Type B pancreatic cell (in vitro differentiated cells): Measurements from ENCODE around the gene PTPRT. TPM values are rescaled to one million over a fixed set of nuclear protein-coding genes. Genes with fewer than 3 reads are reported as not detected.

Experiments used
- DNase-seq: peaks from one replicate; pipeline ENCODE4 v3.0.0; 2021; ENCODE audit warnings: mixed read lengths; ENCODE audit not compliant: unreplicated experiment; ENCODE audit errors: extremely low spot score
- H3K27ac Mint-ChIP-seq: 2 replicates; pipeline ENCODE4 v1.8.0; 2021; ENCODE audit warnings: mild to moderate bottlenecking, mixed read lengths
- H3K27me3 Mint-ChIP-seq: 2 replicates; pipeline ENCODE4 v1.8.0; 2021; ENCODE audit warnings: mixed read lengths
- H3K36me3 Mint-ChIP-seq: 2 replicates; pipeline ENCODE4 v1.8.0; 2021; ENCODE audit warnings: mixed read lengths
- H3K4me1 Mint-ChIP-seq: one replicate; pipeline ENCODE4 v1.8.0; 2021; ENCODE audit warnings: mixed read lengths; ENCODE audit not compliant: unreplicated experiment
- H3K4me3 Mint-ChIP-seq: 2 replicates; pipeline ENCODE4 v1.8.0; 2021; ENCODE audit warnings: mild to moderate bottlenecking, mixed read lengths
- H3K9me3 Mint-ChIP-seq: 2 replicates; pipeline ENCODE4 v1.8.0; 2021; ENCODE audit warnings: mixed read lengths
- CTCF ChIP-seq: fragments of 200-600 bp; sonication (generic); conservative IDR thresholded peaks from 2 replicates; pipeline ENCODE4 v1.5.0; 2021; ENCODE audit warnings: antibody characterized with exemption, mild to moderate bottlenecking
- total RNA-seq: library from RNA; stranded (reverse); gene quantifications from 2 replicates; pipeline ENCODE4 v1.2.1, GENCODE V29; 2021; ENCODE audit warnings: low replicate concordance

The PTPRT gene
- total RNA-seq, 1 donor from 2014 or later: 7.0 TPM

DNA sequence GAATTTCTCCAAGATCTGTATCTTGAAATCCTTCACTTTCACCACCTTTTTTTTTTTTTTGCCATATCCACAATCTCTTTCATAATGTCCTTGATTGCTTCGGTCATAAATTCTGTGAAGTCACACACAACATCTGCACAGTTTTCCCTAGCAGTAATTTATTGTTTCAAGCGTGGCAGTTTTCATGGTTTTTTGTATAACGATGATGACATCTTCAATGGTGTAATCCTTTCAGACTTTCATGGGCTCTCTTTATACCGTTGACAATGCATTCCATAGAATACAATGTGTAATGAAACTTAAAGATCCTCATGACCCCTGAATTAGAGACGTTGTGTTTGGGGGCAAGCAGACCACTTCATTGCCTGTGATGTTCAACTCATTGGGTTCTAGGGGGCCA is 693.1 kb downstream of the PTPRT start:
- peaks cover 21% of the 10 kb centered on the region for H3K27me3 Mint-ChIP-seq
- no peak overlapping the region for H3K4me3 Mint-ChIP-seq
- no peaks in the 10 kb centered on the region for H3K4me1 Mint-ChIP-seq
- no peak overlapping the region for H3K27ac Mint-ChIP-seq
- no peak for TF ChIP-seq CTCF
- DNase-seq: no peak
- peaks cover 4% of the 10 kb centered on the region for H3K9me3 Mint-ChIP-seq
- H3K36me3 Mint-ChIP-seq: no peaks in the 10 kb centered on the region

DNA sequence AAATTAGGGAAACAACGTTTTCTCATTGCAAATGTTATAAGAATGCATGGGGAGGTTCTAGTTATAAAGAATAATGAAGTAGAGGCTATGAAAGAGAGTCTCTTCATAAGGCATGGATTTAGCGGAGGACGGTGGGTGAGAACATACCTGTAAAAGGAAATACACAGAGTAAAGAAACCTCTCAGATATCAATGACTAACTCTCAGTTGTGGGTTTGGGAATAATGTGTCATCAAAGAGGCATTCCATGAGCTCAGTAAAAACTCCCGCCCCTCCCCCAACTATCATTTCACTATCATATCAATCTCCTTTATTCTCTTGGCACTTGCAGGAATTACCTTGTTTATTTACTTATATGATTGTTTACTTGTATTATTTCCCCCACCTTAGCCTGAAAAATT is 695.4 kb downstream of the PTPRT start:
- Mint-ChIP-seq H3K9me3 (peaks cover 4% of the 10 kb centered on the region), H3K4me3 (no peak overlapping the region), H3K36me3 (no peaks in the 10 kb centered on the region), H3K27me3 (peaks cover 25% of the 10 kb centered on the region), H3K4me1 (no peaks in the 10 kb centered on the region), H3K27ac (no peak overlapping the region)
- TF ChIP-seq CTCF: no peak
- DNase-seq: no peak

DNA sequence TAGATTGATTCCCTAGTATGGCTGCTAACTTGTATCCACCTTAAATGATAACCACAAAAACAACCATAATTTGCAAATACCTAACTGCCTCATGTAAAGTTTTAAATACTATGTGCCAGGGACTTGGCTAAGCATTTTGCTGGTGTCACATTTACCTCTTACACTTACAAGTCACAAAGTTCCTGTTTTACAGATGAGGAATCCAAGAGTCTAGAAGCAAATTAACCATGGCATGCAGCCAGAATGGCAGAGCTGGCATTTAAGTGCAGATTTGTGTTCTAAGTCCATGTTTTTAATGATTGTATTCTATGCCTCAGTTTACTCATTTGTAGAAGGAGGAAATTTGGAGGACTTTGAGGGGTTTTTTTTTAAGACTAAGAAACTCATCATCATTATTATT is 696.7 kb downstream of the PTPRT start:
- no peaks in the 10 kb centered on the region for H3K4me1 Mint-ChIP-seq
- no peak for DNase-seq
- H3K36me3 Mint-ChIP-seq: no peaks in the 10 kb centered on the region
- peaks cover 18% of the 10 kb centered on the region for H3K27me3 Mint-ChIP-seq
- no peak overlapping the region for H3K27ac Mint-ChIP-seq
- H3K9me3 Mint-ChIP-seq: peaks cover 4% of the 10 kb centered on the region
- H3K4me3 Mint-ChIP-seq: no peak overlapping the region
- no peak for TF ChIP-seq CTCF

DNA sequence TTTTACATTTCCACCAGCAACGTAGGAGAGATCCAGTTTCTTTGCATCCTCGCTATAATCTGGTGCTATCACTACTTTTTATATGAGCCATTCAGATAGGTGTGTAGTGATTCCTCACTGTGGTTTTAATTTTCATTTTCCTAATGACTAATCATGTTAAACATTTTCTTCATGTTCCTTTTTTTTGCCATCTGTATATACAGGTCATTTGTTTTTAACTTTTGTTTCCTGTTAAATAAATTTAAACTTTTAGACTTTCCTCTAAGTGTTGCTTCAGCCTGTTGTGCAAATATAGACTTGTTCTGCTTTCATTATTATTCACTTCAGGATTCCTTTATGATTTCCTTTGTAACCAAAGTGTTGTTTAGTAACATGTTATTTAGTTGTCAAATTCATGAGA is 697.4 kb downstream of the PTPRT start:
- no peak for DNase-seq
- Mint-ChIP-seq H3K36me3 (no peaks in the 10 kb centered on the region), H3K4me3 (no peak overlapping the region), H3K27ac (no peak overlapping the region), H3K9me3 (peaks cover 6% of the 10 kb centered on the region), H3K27me3 (peaks cover 14% of the 10 kb centered on the region), H3K4me1 (peaks cover 3% of the 10 kb centered on the region)
- TF ChIP-seq CTCF: no peak

DNA sequence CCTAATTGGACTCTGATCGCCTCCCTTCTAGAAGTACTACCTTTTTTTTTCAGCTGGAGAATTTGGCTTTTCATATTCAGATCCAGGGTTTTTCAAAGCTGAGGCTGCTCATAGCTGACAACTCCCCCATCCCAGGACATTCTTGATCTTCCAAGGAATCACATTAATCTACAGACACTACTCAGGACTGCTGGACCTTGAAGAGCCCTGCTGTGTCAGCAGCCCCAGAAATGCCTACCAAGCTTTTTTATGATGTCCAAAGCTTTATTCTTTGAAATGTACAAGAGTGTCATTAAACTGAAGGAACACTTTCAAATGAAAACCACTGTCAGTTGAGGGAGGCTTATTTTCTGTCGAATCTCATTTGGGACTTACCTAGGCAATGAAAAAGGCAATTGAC is 704.1 kb downstream of the PTPRT start:
- Mint-ChIP-seq H3K4me1 (peaks cover 18% of the 10 kb centered on the region), H3K27me3 (peaks cover 7% of the 10 kb centered on the region), H3K36me3 (no peaks in the 10 kb centered on the region), H3K27ac (no peak overlapping the region), H3K4me3 (no peak overlapping the region), H3K9me3 (peaks cover 5% of the 10 kb centered on the region)
- no peak for DNase-seq
- no peak for TF ChIP-seq CTCF

- no peak overlapping the region for H3K27ac Mint-ChIP-seq
- peak overlapping the region; percentile 35 for H3K4me3 Mint-ChIP-seq
- H3K27me3 Mint-ChIP-seq: peaks cover 7% of the 10 kb centered on the region
- no peak for DNase-seq
- H3K36me3 Mint-ChIP-seq: no peaks in the 10 kb centered on the region
- peaks cover 18% of the 10 kb centered on the region for H3K4me1 Mint-ChIP-seq
- peaks cover 5% of the 10 kb centered on the region for H3K9me3 Mint-ChIP-seq
- TF ChIP-seq CTCF: no peak
These were observed 704.8 kb downstream of the PTPRT start for GRCh38 chr20:42484790-42485375.
